IPS-18a (cell line): ENCODE data around the gene CCK.
"Not testable (repeated sequence)": the region's sequence is repeated elsewhere in the genome, so short reads cannot be mapped to it uniquely, and the experiment has no call there.

Source experiments
- H3K27ac ChIP-seq: one replicate; pipeline ENCODE4 v1.5.1; 2013; ENCODE audit warnings: low read length
- H3K27me3 ChIP-seq: one replicate; pipeline ENCODE4 v1.6.1; 2013; ENCODE audit warnings: mild to moderate bottlenecking, low read length; ENCODE audit not compliant: control insufficient read depth, insufficient read depth
- H3K36me3 ChIP-seq: one replicate; pipeline ENCODE4 v1.6.1; 2013; ENCODE audit warnings: low read depth, low read length; ENCODE audit not compliant: control insufficient read depth
- H3K4me1 ChIP-seq: one replicate; pipeline ENCODE4 v1.6.1; 2013; ENCODE audit warnings: low read depth, low read length; ENCODE audit not compliant: control insufficient read depth
- H3K4me3 ChIP-seq: one replicate; pipeline ENCODE4 v1.5.1; 2013; ENCODE audit warnings: low read length
- H3K9ac ChIP-seq: one replicate; pipeline ENCODE4 v1.6.1; 2013; ENCODE audit warnings: mild to moderate bottlenecking, low read length, moderate library complexity
- H3K9me3 ChIP-seq: one replicate; pipeline ENCODE4 v1.6.1; 2013; ENCODE audit warnings: low read depth, low read length; ENCODE audit not compliant: control insufficient read depth

The CCK gene

DNA sequence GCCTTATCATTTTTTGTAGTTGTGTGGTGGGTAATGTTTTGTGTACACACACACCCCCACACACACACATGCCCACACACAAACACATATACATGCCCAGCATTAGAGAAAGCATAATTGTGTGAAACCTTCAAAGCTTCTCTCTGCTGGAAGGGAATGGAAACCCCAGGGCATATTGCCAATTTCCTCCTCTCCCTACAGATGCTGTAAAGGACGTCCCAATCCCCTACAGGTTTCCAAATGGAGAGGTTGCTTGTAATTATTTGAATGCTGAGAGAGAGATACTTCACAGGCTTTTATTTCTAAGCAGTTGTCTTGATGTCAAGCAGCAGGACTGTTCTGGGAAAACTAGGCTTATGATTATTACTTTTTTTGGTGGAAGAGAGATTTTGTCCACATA is 23.0 kb upstream of the CCK start:
- no peak overlapping the region for H3K4me3 ChIP-seq
- H3K9me3 ChIP-seq, result no peaks in the 10 kb centered on the region
- no peaks in the 10 kb centered on the region for H3K27me3 ChIP-seq
- H3K27ac ChIP-seq, result no peak overlapping the region
- no peaks in the 10 kb centered on the region for H3K36me3 ChIP-seq
- no peak overlapping the region for H3K9ac ChIP-seq
- no peaks in the 10 kb centered on the region for H3K4me1 ChIP-seq

DNA sequence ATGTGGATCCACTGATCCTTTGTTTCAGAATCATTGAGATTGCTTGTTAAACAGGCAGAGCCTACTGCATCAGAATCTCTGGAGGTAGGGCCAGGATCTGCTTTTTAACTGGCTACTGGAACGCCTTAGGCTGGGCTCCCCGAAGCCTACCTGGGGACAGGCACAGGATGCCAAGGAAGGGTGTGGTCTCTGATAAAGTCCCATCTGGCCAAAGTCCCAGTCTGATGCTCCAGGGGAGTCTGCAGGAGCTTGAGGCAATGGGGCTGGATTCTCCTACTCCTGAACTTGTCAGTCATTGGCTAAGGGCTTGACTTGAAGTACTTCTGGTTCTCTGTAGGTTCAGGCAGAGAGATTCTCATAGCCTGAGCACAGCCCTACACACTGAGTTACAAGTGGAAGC is 22.4 kb upstream of the CCK start:
- H3K9ac ChIP-seq, result no peak overlapping the region

DNA sequence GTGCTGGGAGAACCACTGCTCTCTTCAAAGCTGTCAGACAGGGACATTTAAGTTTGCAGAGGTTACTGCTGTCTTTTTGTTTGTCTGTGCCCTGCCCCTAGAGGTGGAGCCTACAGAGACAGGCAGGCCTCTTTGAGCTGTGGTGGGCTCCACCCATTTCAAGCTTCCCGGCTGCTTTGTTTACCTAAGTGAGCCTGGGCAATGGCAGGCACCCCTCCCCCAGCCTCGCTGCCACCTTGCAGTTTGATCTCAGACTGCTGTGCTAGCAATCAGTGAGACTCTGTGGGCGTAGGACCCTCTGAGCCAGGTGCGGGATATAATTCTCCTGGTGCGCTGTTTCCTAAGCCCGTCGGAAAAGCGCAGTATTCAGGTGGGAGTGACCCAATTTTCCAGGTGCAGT is 21.4 kb upstream of the CCK start:
- H3K27me3 ChIP-seq, H3K36me3 ChIP-seq, H3K27ac ChIP-seq, H3K9me3 ChIP-seq, H3K4me1 ChIP-seq, H3K9ac ChIP-seq, H3K4me3 ChIP-seq: not testable (repeated sequence)

More for the DNA sequence above, 22.4 kb upstream of the CCK start:
- no peaks in the 10 kb centered on the region for H3K27me3 ChIP-seq
- H3K27ac ChIP-seq, result no peak overlapping the region
- H3K9me3 ChIP-seq, result no peaks in the 10 kb centered on the region
- H3K36me3 ChIP-seq, result no peaks in the 10 kb centered on the region
- H3K4me1 ChIP-seq, result no peaks in the 10 kb centered on the region
- no peak overlapping the region for H3K4me3 ChIP-seq

DNA sequence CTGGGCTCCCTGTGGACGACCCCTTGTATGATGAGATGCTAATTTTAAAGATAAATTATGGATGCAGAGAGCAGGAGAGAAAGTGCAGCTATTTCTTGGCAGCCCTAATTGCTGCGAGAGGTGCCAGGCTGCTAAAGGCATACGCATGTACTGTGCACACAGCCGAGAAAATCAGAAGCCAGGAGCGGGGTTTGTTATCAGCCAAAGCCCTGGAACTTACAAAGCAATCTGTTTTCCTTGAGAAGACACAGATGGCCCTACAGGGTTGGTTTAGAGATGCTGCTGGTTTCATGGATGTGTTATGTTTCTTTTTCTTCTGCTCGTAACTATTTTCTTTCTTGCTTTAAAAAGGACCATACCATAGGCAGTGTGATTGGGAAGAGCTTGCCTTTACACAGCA is 11.7 kb upstream of the CCK start:
- Histone ChIP-seq H3K27me3 (no peaks in the 10 kb centered on the region), H3K4me1 (no peaks in the 10 kb centered on the region), H3K4me3 (no peak overlapping the region), H3K9me3 (peaks cover 12% of the 10 kb centered on the region), H3K9ac (no peak overlapping the region), H3K27ac (no peak overlapping the region), H3K36me3 (no peaks in the 10 kb centered on the region)

DNA sequence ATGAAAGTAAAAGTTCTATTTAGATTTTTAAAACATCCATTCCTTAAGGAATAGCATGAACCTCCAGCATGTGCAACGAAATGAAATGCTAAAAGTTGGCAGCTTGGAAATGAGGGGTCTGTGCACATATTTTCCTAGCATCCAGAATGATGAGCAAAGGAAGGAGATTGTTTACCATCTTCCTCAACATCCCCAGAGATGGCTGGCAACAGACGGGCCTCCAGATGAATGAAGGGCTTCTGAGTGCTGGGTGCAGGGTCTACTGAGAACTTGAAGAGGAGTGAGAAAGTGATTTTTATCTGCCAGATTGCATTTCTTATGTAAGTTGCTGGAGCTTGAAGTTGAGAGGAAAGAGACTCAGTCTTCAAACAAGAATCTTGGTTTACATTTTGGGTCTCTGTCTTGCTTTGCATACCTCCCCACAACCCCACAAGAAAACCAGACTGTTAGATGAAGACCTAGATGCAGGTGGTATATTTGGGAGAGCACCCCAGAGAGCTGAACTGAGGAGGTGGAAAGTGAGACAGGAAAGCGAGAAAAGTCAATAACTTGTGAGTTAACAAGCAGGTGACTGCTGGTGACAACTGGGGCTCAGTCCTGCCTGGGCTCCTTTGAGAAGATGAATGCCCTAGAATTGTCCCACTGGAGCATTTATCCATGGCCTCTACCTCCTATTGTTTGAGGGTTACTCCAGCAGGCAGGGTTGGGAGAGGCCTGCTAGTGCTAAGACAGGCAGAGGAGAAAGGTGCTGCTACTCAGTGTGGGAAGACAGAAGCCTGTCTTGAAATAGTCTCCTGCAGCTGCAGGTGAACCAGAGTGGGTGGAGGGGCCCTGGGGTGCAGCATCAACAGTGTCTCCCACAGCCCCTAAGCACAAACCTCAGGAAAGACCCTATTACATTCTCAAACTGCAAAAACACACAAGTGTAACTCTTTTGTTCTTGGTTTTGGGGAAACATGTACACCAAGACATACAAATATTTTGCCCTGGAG is 10.5 kb upstream of the CCK start:
- Histone ChIP-seq H3K9me3 (peaks cover 10% of the 10 kb centered on the region), H3K9ac (no peak overlapping the region), H3K27me3 (no peaks in the 10 kb centered on the region), H3K4me1 (no peaks in the 10 kb centered on the region), H3K36me3 (no peaks in the 10 kb centered on the region), H3K4me3 (no peak overlapping the region), H3K27ac (no peak overlapping the region)

DNA sequence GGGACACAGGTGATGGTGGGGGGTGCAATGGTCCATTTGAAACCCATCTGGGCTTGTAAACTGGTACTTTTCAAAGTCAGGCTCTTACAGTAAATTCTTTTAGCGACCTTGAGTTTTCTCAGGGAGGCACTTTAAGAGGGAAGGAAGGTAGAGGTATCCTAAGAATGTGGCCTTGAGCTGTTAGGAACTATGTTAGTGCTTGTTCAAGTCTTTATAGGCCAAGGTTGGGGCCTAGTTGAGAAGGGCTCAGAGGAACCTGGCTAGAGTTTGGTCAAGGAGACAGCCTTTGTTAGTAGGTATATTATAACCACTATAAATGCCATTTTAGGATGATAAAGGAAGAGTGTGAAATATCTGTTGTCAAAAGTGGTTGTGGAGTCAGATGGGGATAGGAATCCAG is 9.2 kb upstream of the CCK start:
- Histone ChIP-seq H3K4me3 (no peak overlapping the region), H3K36me3 (no peaks in the 10 kb centered on the region), H3K27me3 (no peaks in the 10 kb centered on the region), H3K4me1 (no peaks in the 10 kb centered on the region), H3K9me3 (peaks cover 5% of the 10 kb centered on the region), H3K27ac (no peak overlapping the region), H3K9ac (no peak overlapping the region)

DNA sequence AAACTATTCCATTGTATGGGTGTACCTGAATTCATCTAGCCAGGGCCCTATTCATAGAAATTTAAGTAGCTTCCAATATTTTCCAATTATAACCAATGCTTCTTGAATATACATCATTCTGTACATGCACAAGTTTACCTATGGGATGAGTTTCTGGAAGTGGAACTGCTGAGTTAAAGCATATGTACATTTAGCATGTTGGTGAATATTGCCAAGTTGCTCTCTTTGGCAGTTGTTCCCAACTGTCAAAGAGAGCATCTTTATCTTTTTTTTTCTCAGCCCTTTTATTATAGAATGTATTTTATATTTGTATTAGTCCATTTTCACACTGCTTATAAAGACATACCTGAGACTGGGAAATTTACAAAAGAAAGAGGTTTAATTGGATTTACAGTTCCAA is 8.3 kb upstream of the CCK start:
- no peaks in the 10 kb centered on the region for H3K4me1 ChIP-seq
- H3K36me3 ChIP-seq, result no peaks in the 10 kb centered on the region
- H3K9me3 ChIP-seq, result no peaks in the 10 kb centered on the region
- H3K9ac ChIP-seq, result no peak overlapping the region
- H3K4me3 ChIP-seq, result no peak overlapping the region
- no peaks in the 10 kb centered on the region for H3K27me3 ChIP-seq
- H3K27ac ChIP-seq, result no peak overlapping the region

DNA sequence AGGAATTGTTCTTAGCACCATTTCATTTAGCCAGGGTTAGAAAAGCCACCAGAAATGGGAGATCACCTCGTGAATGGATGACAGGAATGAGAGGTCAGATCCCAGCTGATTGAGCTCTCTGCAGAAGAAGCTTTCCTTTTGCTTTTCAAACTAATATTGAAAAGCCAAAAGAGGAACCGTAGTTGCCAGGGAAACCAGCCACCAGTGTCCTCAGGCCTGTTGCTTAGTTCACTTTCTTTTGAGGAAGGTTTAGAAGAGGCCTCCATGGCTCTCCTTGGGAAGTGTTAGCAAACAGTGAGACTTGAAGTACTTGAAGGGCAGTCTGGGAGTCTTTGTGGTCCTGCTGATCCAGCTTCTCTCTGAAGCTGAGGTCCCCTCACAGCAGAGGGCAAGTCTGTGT is 7.4 kb upstream of the CCK start:
- Histone ChIP-seq H3K4me1 (no peaks in the 10 kb centered on the region), H3K9me3 (no peaks in the 10 kb centered on the region), H3K27me3 (no peaks in the 10 kb centered on the region), H3K36me3 (no peaks in the 10 kb centered on the region), H3K27ac (no peak overlapping the region), H3K9ac (no peak overlapping the region), H3K4me3 (no peak overlapping the region)

DNA sequence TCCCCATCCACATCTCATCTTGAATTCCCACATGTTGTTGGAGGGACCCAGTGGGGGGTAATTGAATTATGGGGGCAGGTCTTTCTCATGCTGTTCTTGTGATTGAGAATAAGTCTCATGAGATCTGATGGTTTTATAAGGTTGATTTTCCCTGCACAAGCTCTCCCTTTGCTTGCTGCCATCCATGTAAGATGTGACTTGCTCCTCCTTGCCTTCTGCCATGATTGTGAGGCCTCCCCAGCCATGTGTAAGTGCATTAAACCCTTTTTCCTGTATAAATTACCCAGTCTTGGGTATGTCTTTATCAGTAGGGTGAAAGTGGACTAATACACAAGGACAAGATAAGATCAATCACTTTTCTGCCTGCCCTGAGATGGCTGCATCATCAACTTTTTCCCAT is 5.8 kb upstream of the CCK start:
- Histone ChIP-seq H3K9ac (no peak overlapping the region), H3K4me1 (no peaks in the 10 kb centered on the region), H3K4me3 (no peak overlapping the region), H3K27me3 (no peaks in the 10 kb centered on the region), H3K9me3 (no peaks in the 10 kb centered on the region), H3K36me3 (no peaks in the 10 kb centered on the region), H3K27ac (no peak overlapping the region)

DNA sequence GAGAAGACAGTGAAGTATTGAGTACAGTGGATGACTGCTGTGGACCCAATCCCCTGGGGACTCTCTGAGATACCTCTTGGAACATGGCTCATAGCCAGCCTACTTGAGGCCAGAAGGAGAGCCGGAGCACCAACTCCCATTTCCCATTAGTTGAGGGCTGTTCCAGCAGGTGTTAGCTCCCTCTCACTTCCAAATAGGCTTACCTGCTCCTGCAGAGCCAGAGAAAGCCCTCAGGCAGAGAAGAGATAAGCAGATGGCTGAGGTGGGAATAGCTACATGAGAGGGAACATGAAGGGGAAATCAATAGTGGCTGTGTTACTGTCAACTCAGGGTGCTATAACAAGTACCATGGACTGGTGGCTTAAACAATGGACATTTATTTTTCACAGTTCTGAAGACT is 4.6 kb upstream of the CCK start:
- H3K27me3 ChIP-seq, result peaks cover under 1% of the 10 kb centered on the region

DNA sequence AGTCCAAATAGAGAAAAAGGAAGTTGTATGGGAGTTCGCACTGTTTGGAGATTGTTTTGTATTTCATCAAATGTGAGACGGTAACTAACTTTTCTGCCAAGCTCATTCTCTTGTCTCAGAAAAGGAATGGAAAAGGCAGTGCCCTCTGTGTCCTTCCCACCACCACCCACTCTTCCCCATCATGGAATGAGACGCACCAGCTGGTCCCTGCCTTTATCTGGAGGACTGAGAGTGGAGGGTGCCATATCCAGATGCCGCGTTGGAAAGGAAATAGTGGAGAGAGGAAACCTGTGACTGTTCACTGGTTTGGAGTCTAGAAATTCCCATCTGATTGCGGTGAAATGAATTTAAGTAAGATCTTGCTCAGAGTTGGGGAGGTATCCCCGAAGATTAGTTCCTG is 3.7 kb upstream of the CCK start:
- H3K9me3 ChIP-seq, result no peaks in the 10 kb centered on the region
- H3K4me3 ChIP-seq, result no peak overlapping the region
- peaks cover 10% of the 10 kb centered on the region for H3K27me3 ChIP-seq
- H3K9ac ChIP-seq, result no peak overlapping the region
- no peaks in the 10 kb centered on the region for H3K36me3 ChIP-seq
- H3K4me1 ChIP-seq, result no peaks in the 10 kb centered on the region
- no peak overlapping the region for H3K27ac ChIP-seq

More for the DNA sequence above, 4.6 kb upstream of the CCK start:
- Histone ChIP-seq H3K36me3 (no peaks in the 10 kb centered on the region), H3K27ac (no peak overlapping the region), H3K4me3 (no peak overlapping the region), H3K4me1 (no peaks in the 10 kb centered on the region), H3K9ac (no peak overlapping the region), H3K9me3 (no peaks in the 10 kb centered on the region)

DNA sequence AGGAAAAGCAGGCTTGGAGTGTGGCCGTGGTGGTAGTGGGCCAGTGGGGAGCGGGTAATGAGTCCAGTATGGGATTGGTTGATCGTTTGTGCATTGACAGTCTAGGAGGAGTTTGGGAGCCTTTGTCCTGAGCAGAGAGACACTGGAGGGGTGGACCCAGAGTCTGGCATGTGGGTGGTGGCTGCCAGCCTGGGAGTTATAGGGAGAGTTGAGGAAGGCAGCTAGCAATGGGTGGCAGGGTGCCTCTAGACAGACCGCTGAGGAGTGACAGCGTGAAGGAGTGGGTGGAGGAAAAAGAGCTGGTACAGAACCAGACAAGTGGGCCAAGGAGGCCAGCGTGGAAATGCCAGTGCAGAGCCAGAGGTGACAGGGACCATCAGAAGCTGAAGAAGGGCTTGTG is 1.9 kb upstream of the CCK start:
- peaks cover 28% of the 10 kb centered on the region for H3K27me3 ChIP-seq
- no peak overlapping the region for H3K27ac ChIP-seq
- H3K9ac ChIP-seq, result no peak overlapping the region
- no peaks in the 10 kb centered on the region for H3K9me3 ChIP-seq
- no peaks in the 10 kb centered on the region for H3K36me3 ChIP-seq
- peaks cover 3% of the 10 kb centered on the region for H3K4me1 ChIP-seq
- H3K4me3 ChIP-seq, result no peak overlapping the region
